Omental fat pad (tissue), 4 donors: ENCODE data around the gene KIF26B. TPM values are rescaled to one million over a fixed set of nuclear protein-coding genes. Genes with fewer than 3 reads are reported as not detected.

Experiments
- ATAC-seq: fragments of 150-250 bp; one replicate; pipeline ENCODE4 v1.9.1; 2016; ENCODE audit warnings: mild to moderate bottlenecking, moderate library complexity; ENCODE audit not compliant: low FRiP score
- DNase-seq: peaks from one replicate; pipeline ENCODE4 v3.0.0-alpha.2; 2019; ENCODE audit warnings: low spot score
- CTCF ChIP-seq, 3 donors: fragments of 450-650 bp; IDR thresholded peaks; one replicate each; pipeline ENCODE4 v1.5.1; 2016 to 2017; ENCODE audit warnings: antibody characterized with exemption in 3 of 3, mild to moderate bottlenecking in 3 of 3, moderate library complexity in 2 of 3
- total RNA-seq, 4 donors: library from RNA; depleted of rRNA; stranded (reverse); fragments of >200 nt; gene quantifications; one replicate each; pipeline ENCODE4 v1.1.0, GENCODE V29; 2016

The KIF26B gene
- total RNA-seq, 4 donors from 2014 or later = 0.13 to 0.96 (median 0.39) TPM

- TF ChIP-seq CTCF (IDR thresholded peaks at IDR 0.05) = no peak
- ATAC-seq (no peak), DNase-seq (no peak)
Measured at GRCh38 chr1:245235156-245235555, 80.4 kb downstream of the KIF26B start.

- ATAC-seq (no peak), DNase-seq (no peak)
- no peak for TF ChIP-seq CTCF (IDR thresholded peaks at IDR 0.05)
Measured at GRCh38 chr1:245240648-245241165, 85.9 kb downstream of the KIF26B start.

GRCh38 chr1:245241526-245242130 is 86.8 kb downstream of the KIF26B start:
- TF ChIP-seq CTCF (IDR thresholded peaks at IDR 0.05) = no peak
- ATAC-seq (no peak), DNase-seq (no peak)

- no peak for ATAC-seq
- no peak for TF ChIP-seq CTCF (IDR thresholded peaks at IDR 0.05)
Measured at GRCh38 chr1:245242989-245243388, 88.2 kb downstream of the KIF26B start.

GRCh38 chr1:245245021-245245667 is 90.4 kb downstream of the KIF26B start:
- TF ChIP-seq CTCF (IDR thresholded peaks at IDR 0.05) = no peak

More at GRCh38 chr1:245242989-245243388, 88.2 kb downstream of the KIF26B start:
- DNase-seq = no peak

GRCh38 chr1:245246433-245246832 is 91.6 kb downstream of the KIF26B start:
- ATAC-seq = no peak
- no peak for TF ChIP-seq CTCF (IDR thresholded peaks at IDR 0.05)
- DNase-seq = no peak

More at GRCh38 chr1:245245021-245245667, 90.4 kb downstream of the KIF26B start:
- ATAC-seq = no peak
- DNase-seq = no peak

- ATAC-seq (no peak), DNase-seq (no peak)
- no peak for TF ChIP-seq CTCF (IDR thresholded peaks at IDR 0.05)
Measured at GRCh38 chr1:245247356-245247755, 92.6 kb downstream of the KIF26B start.
